Measurements from ENCODE around the gene NTRK3.

GRCh38 chr15:87986776-87987175, 269.8 kb downstream of the NTRK3 start:
- TF ChIP-seq REST (IDR thresholded peaks at IDR 0.05; ENCODE audit: insufficient read depth in 1 of 2, low read depth in 2 of 2, low read length in 2 of 2) (no peak), POLR2AphosphoS5 (IDR thresholded peaks at IDR 0.05; ENCODE audit: low read depth, low read length) (no peak), SIN3A (IDR thresholded peaks at IDR 0.05; ENCODE audit: borderline replicate concordance, insufficient read depth, low read length) (no peak)

Data from PFSK-1 (cell line).